ENCODE data around the gene LAMA3. TPM values are rescaled to one million over a fixed set of nuclear protein-coding genes. Genes with fewer than 3 reads are reported as not detected.

The LAMA3 gene
- total RNA-seq, 3 donors from 2014 or later (not counting 1 experiment from before 2014, with no cell fraction given), result not detected

GRCh38 chr18:23694637-23695430 lies 5.6 kb downstream of the LAMA3 start:
- TF ChIP-seq CTCF (IDR thresholded peaks at IDR 0.05), result no peak
- ATAC-seq (peak in 1 of 3 donors; percentile 24), DNase-seq (no peak)
- no peaks in the 10 kb centered on the region for H3K36me3 ChIP-seq (ENCODE audit: control insufficient read depth, insufficient read depth, low read length)
- peaks cover 12% of the 10 kb centered on the region for H3K27me3 ChIP-seq (ENCODE audit: control insufficient read depth, insufficient read depth, low read length)
- H3K4me3 ChIP-seq (ENCODE audit: low read length), result no peak overlapping the region
- H3K27ac ChIP-seq (ENCODE audit: low read length), result no peak overlapping the region
- no peak overlapping the region for H3K4me3 Mint-ChIP-seq
- no peaks in the 10 kb centered on the region for H3K9me3 Mint-ChIP-seq
- no peak overlapping the region for H3K27ac Mint-ChIP-seq
- 88% methylated on average over 4 of the region's 4 CpGs for WGBS (ENCODE audit: insufficient coverage)
- H3K4me1 ChIP-seq (ENCODE audit: control insufficient read depth, insufficient read depth, low read length), result peaks cover 6% of the 10 kb centered on the region
- intact Hi-C loops (cut with micrococcal nuclease), result no loop called here
- peaks cover 21 to 40% of the 10 kb centered on the region in 2 donors for H3K27me3 Mint-ChIP-seq (ENCODE audit: low read depth in 2 of 2)
- H3K9me3 ChIP-seq (ENCODE audit: control insufficient read depth, insufficient read depth, low read length), result no peaks in the 10 kb centered on the region
- no peaks in the 10 kb centered on the region for H3K36me3 Mint-ChIP-seq
- peaks cover 0 to 5% of the 10 kb centered on the region in 2 donors for H3K4me1 Mint-ChIP-seq

- H3K27me3 Mint-ChIP-seq (ENCODE audit: low read depth in 2 of 2), result peaks cover 20 to 36% of the 10 kb centered on the region in 2 donors
- H3K9me3 Mint-ChIP-seq, result no peaks in the 10 kb centered on the region
Measured at GRCh38 chr18:23701017-23701416, 11.8 kb downstream of the LAMA3 start.

GRCh38 chr18:23701544-23702064 lies 12.4 kb downstream of the LAMA3 start:
- DNase-seq, result no peak
- Histone ChIP-seq H3K9me3 (ENCODE audit: control insufficient read depth, insufficient read depth, low read length) (no peaks in the 10 kb centered on the region), H3K4me1 (ENCODE audit: control insufficient read depth, insufficient read depth, low read length) (no peaks in the 10 kb centered on the region), H3K27ac (ENCODE audit: low read length) (no peak overlapping the region), H3K36me3 (ENCODE audit: control insufficient read depth, insufficient read depth, low read length) (no peaks in the 10 kb centered on the region), H3K27me3 (ENCODE audit: control insufficient read depth, insufficient read depth, low read length) (no peaks in the 10 kb centered on the region), H3K4me3 (ENCODE audit: low read length) (no peak overlapping the region)
- 92% methylated on average over 8 of the region's 8 CpGs for WGBS (ENCODE audit: insufficient coverage)
- no peak for ATAC-seq
- no peak for TF ChIP-seq CTCF (IDR thresholded peaks at IDR 0.05)
- H3K27ac Mint-ChIP-seq, result no peak overlapping the region
- intact Hi-C loops (cut with micrococcal nuclease), result loop anchor here (2.0 kb wide), 1 partner anchor 203 kb away; no protein-coding TSS in a partner anchor
- no peak overlapping the region for H3K4me3 Mint-ChIP-seq
- H3K4me1 Mint-ChIP-seq, result no peaks in the 10 kb centered on the region
- no peaks in the 10 kb centered on the region for H3K36me3 Mint-ChIP-seq
- H3K27me3 Mint-ChIP-seq (ENCODE audit: low read depth in 2 of 2), result peaks cover 20 to 36% of the 10 kb centered on the region in 2 donors
- H3K9me3 Mint-ChIP-seq, result no peaks in the 10 kb centered on the region

More at GRCh38 chr18:23701017-23701416, 11.8 kb downstream of the LAMA3 start:
- DNase-seq, result no peak
- Mint-ChIP-seq H3K4me1 (no peaks in the 10 kb centered on the region), H3K36me3 (no peaks in the 10 kb centered on the region), H3K4me3 (no peak overlapping the region), H3K27ac (no peak overlapping the region)
- H3K27ac ChIP-seq (ENCODE audit: low read length), result no peak overlapping the region
- no peaks in the 10 kb centered on the region for H3K4me1 ChIP-seq (ENCODE audit: control insufficient read depth, insufficient read depth, low read length)
- intact Hi-C loops (cut with micrococcal nuclease), result no loop called here
- no peak for ATAC-seq
- no peak for TF ChIP-seq CTCF (IDR thresholded peaks at IDR 0.05)
- no peaks in the 10 kb centered on the region for H3K9me3 ChIP-seq (ENCODE audit: control insufficient read depth, insufficient read depth, low read length)
- no peak overlapping the region for H3K4me3 ChIP-seq (ENCODE audit: low read length)
- WGBS (ENCODE audit: insufficient coverage), result 45% methylated on average over 2 of the region's 2 CpGs
- no peaks in the 10 kb centered on the region for H3K36me3 ChIP-seq (ENCODE audit: control insufficient read depth, insufficient read depth, low read length)
- H3K27me3 ChIP-seq (ENCODE audit: control insufficient read depth, insufficient read depth, low read length), result no peaks in the 10 kb centered on the region

All from natural killer cell (primary cell).